ENCODE data around the gene AK8.

DNA sequence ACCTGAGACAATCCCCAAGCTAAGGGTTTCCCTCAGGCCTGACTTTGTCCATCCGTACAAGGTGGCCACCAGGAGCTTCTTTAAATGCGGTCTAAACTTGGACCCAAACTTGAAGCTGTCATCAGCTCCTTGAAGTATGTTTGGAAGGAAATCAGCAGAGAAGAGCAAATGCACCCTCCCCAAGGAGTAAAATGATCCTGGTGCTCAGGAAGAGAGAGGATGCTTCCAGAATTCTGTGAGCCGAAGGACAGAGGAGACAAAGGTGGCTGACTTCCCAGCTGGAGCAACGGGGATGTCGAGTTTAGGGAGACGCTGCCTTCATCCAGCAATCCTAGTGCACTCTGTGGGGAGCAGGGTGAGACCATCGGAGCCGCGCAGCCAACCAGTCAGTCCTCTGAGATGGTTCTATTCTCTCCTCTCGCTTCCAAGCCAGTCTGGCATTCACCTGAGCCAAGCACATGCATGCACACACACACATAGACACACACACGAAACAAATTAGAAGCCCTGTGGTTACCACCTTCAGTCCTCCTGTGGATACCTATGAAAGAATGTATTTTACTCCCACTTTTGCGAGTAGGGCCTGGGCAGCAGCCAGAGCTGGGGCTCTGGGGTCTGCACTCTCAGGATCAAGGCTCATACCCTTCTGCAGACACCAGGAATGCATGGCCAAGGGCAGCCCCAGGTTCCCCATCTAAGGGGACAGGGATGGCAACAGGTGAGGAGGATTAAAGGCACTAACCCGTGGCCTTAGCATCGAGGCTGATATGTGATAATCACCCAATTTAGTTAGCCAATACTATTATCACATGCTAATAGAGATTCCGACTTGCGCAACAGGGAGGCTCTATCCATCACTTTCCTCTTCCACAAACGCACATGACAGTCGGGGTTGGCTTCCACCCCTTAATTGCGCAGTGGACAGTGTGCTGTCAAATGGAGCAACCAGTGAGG, 132.1 kb downstream of the AK8 start:
- no peak for TF ChIP-seq EP300 (IDR thresholded peaks at IDR 0.05)
- TF ChIP-seq, protein P1, sequence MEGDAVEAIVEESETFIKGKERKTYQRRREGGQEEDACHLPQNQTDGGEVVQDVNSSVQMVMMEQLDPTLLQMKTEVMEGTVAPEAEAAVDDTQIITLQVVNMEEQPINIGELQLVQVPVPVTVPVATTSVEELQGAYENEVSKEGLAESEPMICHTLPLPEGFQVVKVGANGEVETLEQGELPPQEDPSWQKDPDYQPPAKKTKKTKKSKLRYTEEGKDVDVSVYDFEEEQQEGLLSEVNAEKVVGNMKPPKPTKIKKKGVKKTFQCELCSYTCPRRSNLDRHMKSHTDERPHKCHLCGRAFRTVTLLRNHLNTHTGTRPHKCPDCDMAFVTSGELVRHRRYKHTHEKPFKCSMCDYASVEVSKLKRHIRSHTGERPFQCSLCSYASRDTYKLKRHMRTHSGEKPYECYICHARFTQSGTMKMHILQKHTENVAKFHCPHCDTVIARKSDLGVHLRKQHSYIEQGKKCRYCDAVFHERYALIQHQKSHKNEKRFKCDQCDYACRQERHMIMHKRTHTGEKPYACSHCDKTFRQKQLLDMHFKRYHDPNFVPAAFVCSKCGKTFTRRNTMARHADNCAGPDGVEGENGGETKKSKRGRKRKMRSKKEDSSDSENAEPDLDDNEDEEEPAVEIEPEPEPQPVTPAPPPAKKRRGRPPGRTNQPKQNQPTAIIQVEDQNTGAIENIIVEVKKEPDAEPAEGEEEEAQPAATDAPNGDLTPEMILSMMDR (IDR thresholded peaks at IDR 0.05) = no peak
- TF ChIP-seq POLR2A (IDR thresholded peaks at IDR 0.05) = no peak
